ENCODE results near the gene SHOC2.

SHOC2 gene

GRCh38 chr10:111034598-111035310, 115.3 kb downstream of the SHOC2 start:
- no peak overlapping the region for H3K23ac ChIP-seq (ENCODE audit: low read length in 2 of 2)

GRCh38 chr10:111035542-111035941, 116.1 kb downstream of the SHOC2 start:
- Histone ChIP-seq H3K9me3 (ENCODE audit: control insufficient read depth, low read length) (peaks cover 25% of the 10 kb centered on the region), H3K4me3 (ENCODE audit: insufficient read depth in 1 of 2, low read depth in 1 of 2, low read length in 2 of 2) (no peak overlapping the region), H3K4me1 (ENCODE audit: control insufficient read depth, insufficient read depth, low read depth, low read length) (no peaks in the 10 kb centered on the region), H2AFZ (ENCODE audit: low read depth, low read length) (no peak overlapping the region), H3K4me2 (ENCODE audit: low read length, poor library complexity, severe bottlenecking) (no peak overlapping the region), H3K18ac (ENCODE audit: low read depth in 1 of 2, low read length in 2 of 2) (no peak overlapping the region), H3K14ac (ENCODE audit: low read length in 2 of 2) (no peak overlapping the region), H2AK5ac (ENCODE audit: low read length, severe bottlenecking) (no peak overlapping the region), H3K27me3 (ENCODE audit: control insufficient read depth in 1 of 2, insufficient read depth in 1 of 2, low read length in 2 of 2) (no peaks in the 10 kb centered on the region), H3K4ac (ENCODE audit: low read depth in 1 of 2, low read length in 2 of 2) (no peak overlapping the region), H2BK12ac (ENCODE audit: low read length in 2 of 2) (no peak overlapping the region), H3K79me1 (replicated peaks; ENCODE audit: low read length, poor library complexity, severe bottlenecking) (no peaks in the 10 kb centered on the region), H3K9ac (ENCODE audit: low read length) (no peak overlapping the region), H3K36me3 (ENCODE audit: control insufficient read depth in 1 of 2, insufficient read depth in 2 of 2, low read depth in 1 of 2, low read length in 2 of 2) (peaks cover 7 to 8% of the 10 kb centered on the region in 2 experiments), H2BK15ac (ENCODE audit: low read depth, poor library complexity, severe bottlenecking) (no peak overlapping the region), H3K23ac (ENCODE audit: low read length in 2 of 2) (no peak overlapping the region), H2BK5ac (ENCODE audit: low read depth, low read length, poor library complexity, severe bottlenecking) (no peak overlapping the region), H3K27ac (ENCODE audit: low read length, poor library complexity, severe bottlenecking) (no peak overlapping the region), H2BK120ac (ENCODE audit: low read depth, low read length) (no peak overlapping the region), H4K8ac (ENCODE audit: low read length) (no peak overlapping the region), H4K91ac (ENCODE audit: low read length) (no peak overlapping the region)
- no peak for DNase-seq

More at GRCh38 chr10:111034598-111035310, 115.3 kb downstream of the SHOC2 start:
- Histone ChIP-seq H3K14ac (ENCODE audit: low read length in 2 of 2) (no peak overlapping the region), H2BK15ac (ENCODE audit: low read depth, poor library complexity, severe bottlenecking) (no peak overlapping the region), H2BK5ac (ENCODE audit: low read depth, low read length, poor library complexity, severe bottlenecking) (no peak overlapping the region), H2AFZ (ENCODE audit: low read depth, low read length) (no peak overlapping the region), H3K4me1 (ENCODE audit: control insufficient read depth, insufficient read depth, low read depth, low read length) (no peaks in the 10 kb centered on the region), H2BK12ac (ENCODE audit: low read length in 2 of 2) (no peak overlapping the region), H3K27ac (ENCODE audit: low read length, poor library complexity, severe bottlenecking) (no peak overlapping the region), H3K9me3 (ENCODE audit: control insufficient read depth, low read length) (peaks cover 21% of the 10 kb centered on the region), H3K4ac (ENCODE audit: low read depth in 1 of 2, low read length in 2 of 2) (no peak overlapping the region), H2BK120ac (ENCODE audit: low read depth, low read length) (no peak overlapping the region), H4K91ac (ENCODE audit: low read length) (no peak overlapping the region), H3K79me1 (replicated peaks; ENCODE audit: low read length, poor library complexity, severe bottlenecking) (peaks cover 4% of the 10 kb centered on the region), H3K27me3 (ENCODE audit: control insufficient read depth in 1 of 2, insufficient read depth in 1 of 2, low read length in 2 of 2) (no peaks in the 10 kb centered on the region), H3K4me2 (ENCODE audit: low read length, poor library complexity, severe bottlenecking) (no peak overlapping the region), H3K18ac (ENCODE audit: low read depth in 1 of 2, low read length in 2 of 2) (no peak overlapping the region), H2AK5ac (ENCODE audit: low read length, severe bottlenecking) (no peak overlapping the region), H3K36me3 (ENCODE audit: control insufficient read depth in 1 of 2, insufficient read depth in 2 of 2, low read depth in 1 of 2, low read length in 2 of 2) (peaks cover 8 to 12% of the 10 kb centered on the region in 2 experiments), H3K9ac (ENCODE audit: low read length) (no peak overlapping the region), H4K8ac (ENCODE audit: low read length) (no peak overlapping the region), H3K4me3 (ENCODE audit: insufficient read depth in 1 of 2, low read depth in 1 of 2, low read length in 2 of 2) (no peak overlapping the region)
- peak; percentile 6 for DNase-seq
- WGBS, result 75% methylated on average over 2 of the region's 2 CpGs

GRCh38 chr10:111037858-111038257, 118.5 kb downstream of the SHOC2 start:
- H3K79me1 ChIP-seq (replicated peaks; ENCODE audit: low read length, poor library complexity, severe bottlenecking), result no peaks in the 10 kb centered on the region
- H3K27me3 ChIP-seq (ENCODE audit: control insufficient read depth in 1 of 2, insufficient read depth in 1 of 2, low read length in 2 of 2), result no peaks in the 10 kb centered on the region
- H2BK120ac ChIP-seq (ENCODE audit: low read depth, low read length), result no peak overlapping the region
- H3K18ac ChIP-seq (ENCODE audit: low read depth in 1 of 2, low read length in 2 of 2), result no peak overlapping the region
- H3K14ac ChIP-seq (ENCODE audit: low read length in 2 of 2), result no peak overlapping the region
- H3K9ac ChIP-seq (ENCODE audit: low read length), result no peak overlapping the region
- no peak overlapping the region for H2AK5ac ChIP-seq (ENCODE audit: low read length, severe bottlenecking)
- H3K4me1 ChIP-seq (ENCODE audit: control insufficient read depth, insufficient read depth, low read depth, low read length), result no peaks in the 10 kb centered on the region
- H4K91ac ChIP-seq (ENCODE audit: low read length), result no peak overlapping the region
- H3K23ac ChIP-seq (ENCODE audit: low read length in 2 of 2), result no peak overlapping the region
- peaks cover 39% of the 10 kb centered on the region for H3K9me3 ChIP-seq (ENCODE audit: control insufficient read depth, low read length)
- no peak overlapping the region for H2BK12ac ChIP-seq (ENCODE audit: low read length in 2 of 2)
- H2BK15ac ChIP-seq (ENCODE audit: low read depth, poor library complexity, severe bottlenecking), result no peak overlapping the region
- no peak overlapping the region for H2AFZ ChIP-seq (ENCODE audit: low read depth, low read length)
- H3K4me3 ChIP-seq (ENCODE audit: insufficient read depth in 1 of 2, low read depth in 1 of 2, low read length in 2 of 2), result no peak overlapping the region
- DNase-seq, result no peak
- no peak overlapping the region for H3K4me2 ChIP-seq (ENCODE audit: low read length, poor library complexity, severe bottlenecking)
- H4K8ac ChIP-seq (ENCODE audit: low read length), result no peak overlapping the region
- H3K27ac ChIP-seq (ENCODE audit: low read length, poor library complexity, severe bottlenecking), result no peak overlapping the region
- H3K4ac ChIP-seq (ENCODE audit: low read depth in 1 of 2, low read length in 2 of 2), result no peak overlapping the region
- H2BK5ac ChIP-seq (ENCODE audit: low read depth, low read length, poor library complexity, severe bottlenecking), result no peak overlapping the region
- H3K36me3 ChIP-seq (ENCODE audit: control insufficient read depth in 1 of 2, insufficient read depth in 2 of 2, low read depth in 1 of 2, low read length in 2 of 2), result peaks cover 0 to 1% of the 10 kb centered on the region in 2 experiments

- no peak overlapping the region for H2BK12ac ChIP-seq (ENCODE audit: low read length in 2 of 2)
- no peak overlapping the region for H2BK15ac ChIP-seq (ENCODE audit: low read depth, poor library complexity, severe bottlenecking)
- no peaks in the 10 kb centered on the region for H3K27me3 ChIP-seq (ENCODE audit: control insufficient read depth in 1 of 2, insufficient read depth in 1 of 2, low read length in 2 of 2)
- no peak overlapping the region for H4K91ac ChIP-seq (ENCODE audit: low read length)
- H3K27ac ChIP-seq (ENCODE audit: low read length, poor library complexity, severe bottlenecking), result no peak overlapping the region
- H2AK5ac ChIP-seq (ENCODE audit: low read length, severe bottlenecking), result no peak overlapping the region
- H3K79me1 ChIP-seq (replicated peaks; ENCODE audit: low read length, poor library complexity, severe bottlenecking), result no peaks in the 10 kb centered on the region
- no peak overlapping the region for H3K4me3 ChIP-seq (ENCODE audit: insufficient read depth in 1 of 2, low read depth in 1 of 2, low read length in 2 of 2)
- H2BK5ac ChIP-seq (ENCODE audit: low read depth, low read length, poor library complexity, severe bottlenecking), result no peak overlapping the region
- no peaks in the 10 kb centered on the region for H3K4me1 ChIP-seq (ENCODE audit: control insufficient read depth, insufficient read depth, low read depth, low read length)
- H3K4ac ChIP-seq (ENCODE audit: low read depth in 1 of 2, low read length in 2 of 2), result no peak overlapping the region
- H3K18ac ChIP-seq (ENCODE audit: low read depth in 1 of 2, low read length in 2 of 2), result no peak overlapping the region
- no peak overlapping the region for H3K23ac ChIP-seq (ENCODE audit: low read length in 2 of 2)
- DNase-seq, result no peak
- no peak overlapping the region for H3K9ac ChIP-seq (ENCODE audit: low read length)
- H3K4me2 ChIP-seq (ENCODE audit: low read length, poor library complexity, severe bottlenecking), result no peak overlapping the region
- WGBS, result no CpG with 5 or more reads among the region's 2 CpGs
- H4K8ac ChIP-seq (ENCODE audit: low read length), result no peak overlapping the region
- H2AFZ ChIP-seq (ENCODE audit: low read depth, low read length), result no peak overlapping the region
- no peaks in the 10 kb centered on the region for H3K36me3 ChIP-seq (ENCODE audit: control insufficient read depth in 1 of 2, insufficient read depth in 2 of 2, low read depth in 1 of 2, low read length in 2 of 2)
- H2BK120ac ChIP-seq (ENCODE audit: low read depth, low read length), result no peak overlapping the region
- peaks cover 36% of the 10 kb centered on the region for H3K9me3 ChIP-seq (ENCODE audit: control insufficient read depth, low read length)
- no peak overlapping the region for H3K14ac ChIP-seq (ENCODE audit: low read length in 2 of 2)
Measured at GRCh38 chr10:111039522-111039921, 120.1 kb downstream of the SHOC2 start.

Data from mesenchymal stem cell (in vitro differentiated cells and primary cell).